H9 (cell line): ENCODE results near the gene NEURL4. TPM values are rescaled to one million over a fixed set of nuclear protein-coding genes. Genes with fewer than 3 reads are reported as not detected.
A peak's percentile ranks its signal among the peaks of the same experiment; 100 is the strongest.

Experiments
- DNase-seq: peaks from one replicate; pipeline ENCODE4 v3.0.0-alpha.2; 2017
- H2AFZ ChIP-seq: one replicate; pipeline ENCODE4 v1.6.1; 2013; ENCODE audit warnings: mild to moderate bottlenecking, low read length, control low read depth, moderate library complexity
- H2AK5ac ChIP-seq: 2 replicates; pipeline ENCODE4 v1.6.1; 2013; ENCODE audit warnings: low read length, control low read depth, mixed read lengths; ENCODE audit not compliant: insufficient read length
- H2BK120ac ChIP-seq: one replicate; pipeline ENCODE4 v1.6.1; 2013; ENCODE audit warnings: low read depth, mild to moderate bottlenecking, low read length, control low read depth, inconsistent platforms; ENCODE audit not compliant: poor library complexity, severe bottlenecking
- H2BK12ac ChIP-seq: 2 replicates; pipeline ENCODE4 v1.6.1; 2013; ENCODE audit warnings: low read length, control low read depth, mixed read lengths, low read depth; ENCODE audit not compliant: insufficient read length
- H2BK15ac ChIP-seq: 2 replicates; pipeline ENCODE4 v1.6.1; 2013; ENCODE audit warnings: low read depth, low read length, control low read depth
- H2BK20ac ChIP-seq: one replicate; pipeline ENCODE4 v1.6.1; 2013; ENCODE audit warnings: low read depth, mild to moderate bottlenecking, low read length, control low read depth, inconsistent platforms; ENCODE audit not compliant: poor library complexity, severe bottlenecking
- H2BK5ac ChIP-seq: 2 replicates; pipeline ENCODE4 v1.6.1; 2013; ENCODE audit warnings: low read length, control low read depth, mixed read lengths; ENCODE audit not compliant: insufficient read length
- H3K14ac ChIP-seq: 2 replicates; pipeline ENCODE4 v1.6.1; 2013; ENCODE audit warnings: low read length, control low read depth; ENCODE audit not compliant: insufficient read depth
- H3K18ac ChIP-seq: 2 replicates; pipeline ENCODE4 v1.6.1; 2013; ENCODE audit warnings: low read depth, mild to moderate bottlenecking, mixed read lengths, low read length, control low read depth; ENCODE audit not compliant: insufficient read length
- H3K23ac ChIP-seq: 2 replicates; pipeline ENCODE4 v1.6.1; 2013; ENCODE audit warnings: low read length, control low read depth, mixed read lengths, low read depth; ENCODE audit not compliant: insufficient read length
- H3K23me2 ChIP-seq: 2 replicates; pipeline ENCODE4 v1.6.1; 2013; ENCODE audit warnings: low read depth, mild to moderate bottlenecking, mixed read lengths, low read length, control low read depth; ENCODE audit not compliant: insufficient read length, poor library complexity, severe bottlenecking
- H3K27ac ChIP-seq: 2 replicates; pipeline ENCODE4 v1.5.1; 2013; ENCODE audit warnings: low read length, control low read depth, mixed read lengths, low read depth; ENCODE audit not compliant: insufficient read length
- H3K27me3 ChIP-seq: 2 replicates; pipeline ENCODE4 v1.6.1; 2013; ENCODE audit warnings: low read length, control low read depth, inconsistent platforms; ENCODE audit not compliant: insufficient read depth
- H3K4ac ChIP-seq: 2 replicates; pipeline ENCODE4 v1.6.1; 2013; ENCODE audit warnings: low read depth, mild to moderate bottlenecking, control low read depth, inconsistent platforms, low read length, moderate library complexity
- H3K4me1 ChIP-seq: 2 replicates; pipeline ENCODE4 v1.6.1; 2013; ENCODE audit warnings: low read length, control low read depth, inconsistent platforms; ENCODE audit not compliant: insufficient read depth
- H3K4me2 ChIP-seq: 2 replicates; pipeline ENCODE4 v1.6.1; 2013; ENCODE audit warnings: low read length, control low read depth, mixed read lengths; ENCODE audit not compliant: insufficient read length, insufficient read depth
- H3K56ac ChIP-seq: 2 replicates; pipeline ENCODE4 v1.6.1; 2013; ENCODE audit warnings: low read depth, mild to moderate bottlenecking, mixed read lengths, low read length, control low read depth; ENCODE audit not compliant: insufficient read length
- H3K79me1 ChIP-seq: 2 replicates; pipeline ENCODE4 v1.6.1; 2013; ENCODE audit warnings: low read depth, mild to moderate bottlenecking, moderate library complexity, low read length, control low read depth, inconsistent platforms; ENCODE audit not compliant: insufficient read depth, poor library complexity, severe bottlenecking
- H3K79me2 ChIP-seq: 2 replicates; pipeline ENCODE4 v1.6.1; 2013; ENCODE audit warnings: low read length, control low read depth, inconsistent platforms; ENCODE audit not compliant: insufficient read depth
- H3K9ac ChIP-seq: 2 replicates; pipeline ENCODE4 v1.6.1; 2013; ENCODE audit warnings: low read length, control low read depth, mixed read lengths; ENCODE audit not compliant: insufficient read length; ENCODE audit errors: extremely low read depth
- H3K9me3 ChIP-seq: one replicate; pipeline ENCODE4 v1.6.1; 2013; ENCODE audit warnings: low read depth, low read length, inconsistent platforms; ENCODE audit not compliant: control insufficient read depth
- H3T11ph ChIP-seq: one replicate; pipeline ENCODE4 v1.6.1; 2013; ENCODE audit warnings: mild to moderate bottlenecking, low read length, control low read depth, inconsistent platforms
- H4K20me1 ChIP-seq: one replicate; pipeline ENCODE4 v1.6.1; 2013; ENCODE audit not compliant: control insufficient read depth, insufficient read length, insufficient read depth
- H4K5ac ChIP-seq: 2 replicates; pipeline ENCODE4 v1.6.1; 2013; ENCODE audit warnings: low read depth, mild to moderate bottlenecking, mixed read lengths, low read length, control low read depth; ENCODE audit not compliant: insufficient read length
- H4K8ac ChIP-seq: replicated peaks from 2 replicates; pipeline ENCODE4 v1.6.1; 2013; ENCODE audit warnings: low read length, control low read depth, mixed read lengths, low read depth; ENCODE audit not compliant: insufficient read length
- H4K91ac ChIP-seq: 2 replicates; pipeline ENCODE4 v1.6.1; 2013; ENCODE audit warnings: low read depth, mild to moderate bottlenecking, moderate library complexity, mixed read lengths, low read length, control low read depth; ENCODE audit not compliant: insufficient read length
- H3K27ac Mint-ChIP-seq, 3 experiments: 2 replicates in 2 of 3; 3 replicates in 1 of 3; pipeline ENCODE4 v1.8.0; 2020 to 2021; ENCODE audit warnings: mixed read lengths in 3 of 3, mild to moderate bottlenecking in 1 of 3, moderate library complexity in 1 of 3
- H3K27me3 Mint-ChIP-seq: 2 replicates; pipeline ENCODE4 v1.8.0; 2021; ENCODE audit warnings: low read depth, mild to moderate bottlenecking, moderate library complexity, mixed read lengths
- H3K36me3 Mint-ChIP-seq, 3 experiments: 2 replicates in 2 of 3; 3 replicates in 1 of 3; pipeline ENCODE4 v1.8.0; 2020 to 2021; ENCODE audit warnings: low read depth in 3 of 3, mixed read lengths in 3 of 3; ENCODE audit not compliant: insufficient read depth in 1 of 3
- H3K4me1 Mint-ChIP-seq, 2 experiments: 2 replicates each; pipeline ENCODE4 v1.8.0; 2020; ENCODE audit warnings: mixed read lengths in 2 of 2
- H3K4me3 Mint-ChIP-seq, 2 experiments: 2 replicates in 1 of 2; 3 replicates in 1 of 2; pipeline ENCODE4 v1.8.0; 2020 to 2021; ENCODE audit warnings: mild to moderate bottlenecking in 2 of 2, mixed read lengths in 2 of 2, moderate library complexity in 1 of 2
- H3K9me3 Mint-ChIP-seq, 2 experiments: 2 replicates in 1 of 2; 3 replicates in 1 of 2; pipeline ENCODE4 v1.8.0; 2020; ENCODE audit warnings: mild to moderate bottlenecking in 2 of 2, mixed read lengths in 2 of 2, moderate library complexity in 1 of 2
- CTCF ChIP-seq: fragments of 200-600 bp; sonication (generic); conservative IDR thresholded peaks from 3 replicates; pipeline ENCODE4 v1.8.0; 2021; ENCODE audit warnings: antibody characterized with exemption, mild to moderate bottlenecking
- WGBS: extraction: QIAGEN DNeasy Blood & Tissue Kit; methylation state at CpG from one replicate; pipeline ENCODE4 v1.1.7; 2013; ENCODE audit warnings: missing lambda C conversion rate, low lambda C conversion rate, mixed read lengths; ENCODE audit not compliant: insufficient read length; ENCODE audit errors: extremely low coverage; 5-methylcytosine and 5-hydroxymethylcytosine counted together
- total RNA-seq: library from RNA; stranded (reverse); gene quantifications from 2 replicates; pipeline ENCODE4 v1.2.1, GENCODE V29; 2021

The NEURL4 gene
- total RNA-seq, 1 experiment from 2014 or later = 54.8 TPM

DNA sequence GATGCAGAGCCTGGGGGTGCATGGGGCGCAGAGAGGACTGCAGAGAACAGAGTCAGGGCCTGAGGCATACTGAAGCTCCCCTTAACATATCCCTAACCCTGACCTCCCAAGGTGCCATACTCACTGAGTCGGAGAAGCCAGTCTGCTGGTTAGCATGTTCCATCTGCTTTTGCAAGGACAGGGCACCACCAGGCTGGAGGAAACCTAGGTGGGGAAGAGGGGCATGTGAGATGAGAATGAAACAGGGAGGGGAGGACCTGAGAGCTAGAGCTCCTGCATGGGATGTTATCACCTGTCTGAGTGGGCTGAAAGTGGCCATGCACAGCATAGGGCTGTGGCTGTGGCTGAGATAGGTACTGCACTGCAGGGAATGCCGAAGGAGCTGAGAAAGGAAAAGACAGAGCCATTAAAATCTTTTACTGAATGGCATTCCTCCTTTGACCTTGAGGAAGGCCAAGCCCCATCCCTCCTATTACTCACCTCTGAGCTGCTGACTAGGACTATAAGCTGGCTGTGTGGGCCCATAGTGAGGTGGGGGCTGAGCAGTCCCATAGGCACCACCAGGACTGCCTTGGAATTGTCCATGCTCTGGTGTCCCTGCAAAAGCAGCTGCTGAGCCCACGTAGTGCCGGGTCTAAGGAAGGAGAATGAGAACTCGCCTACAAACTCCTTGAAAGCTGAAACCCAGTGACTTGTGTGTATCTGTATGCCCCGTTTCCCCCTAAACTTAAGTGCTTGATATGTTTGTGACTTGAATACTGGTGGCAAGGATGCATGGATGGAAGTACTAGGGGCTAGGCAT, 15.8 kb downstream of the NEURL4 start:
- Histone ChIP-seq H3K4me2 (peak overlapping the region; percentile 61), H3K79me1 (no peaks in the 10 kb centered on the region), H4K91ac (no peak overlapping the region), H2BK20ac (no peak overlapping the region), H3K79me2 (peaks cover 19% of the 10 kb centered on the region), H3K4me1 (peaks cover 2% of the 10 kb centered on the region; the same call in 1 of the 2 replicates), H4K8ac (no peak overlapping the region), H2AK5ac (no peak overlapping the region), H3K27ac (no peak overlapping the region), H3K9me3 (no peaks in the 10 kb centered on the region), H4K5ac (no peak overlapping the region), H3K18ac (no peak overlapping the region), H3T11ph (no peak overlapping the region), H4K20me1 (no peaks in the 10 kb centered on the region), H3K14ac (no peak overlapping the region), H2BK5ac (no peak overlapping the region), H3K4ac (no peak overlapping the region), H2BK120ac (no peak overlapping the region), H3K27me3 (no peaks in the 10 kb centered on the region), H3K23me2 (peaks cover 18% of the 10 kb centered on the region), H2AFZ (no peak overlapping the region), H3K23ac (no peak overlapping the region), H2BK15ac (no peak overlapping the region), H2BK12ac (no peak overlapping the region), H3K56ac (no peak overlapping the region), H3K9ac (no peak overlapping the region)
- Mint-ChIP-seq H3K9me3 (no peaks in the 10 kb centered on the region), H3K4me1 (peaks cover 38 to 39% of the 10 kb centered on the region in 2 experiments), H3K27ac (peak overlapping the region in 2 of 3 experiments; percentile 60 to 86; a peak in 5 of 7 replicates), H3K27me3 (no peaks in the 10 kb centered on the region; the same call in 1 of the 2 replicates), H3K36me3 (peaks cover 56 to 81% (median 76%) of the 10 kb centered on the region in 3 experiments), H3K4me3 (peak overlapping the region; percentile 71 to 87)
- peak; percentile 60 for DNase-seq
- peak; percentile 43 for TF ChIP-seq CTCF
- WGBS = no CpG with 5 or more reads among the region's 7 CpGs
